CD14-positive monocyte (primary cell): Measurements from ENCODE around the gene TFAM. TPM values are rescaled to one million over a fixed set of nuclear protein-coding genes. Genes with fewer than 3 reads are reported as not detected.
A peak's percentile ranks its signal among the peaks of the same experiment; 100 is the strongest.

ENCODE experiments used
- DNase-seq, 3 donors: peaks; one replicate each; pipeline ENCODE4 v3.0.0-alpha.2; 2011 to 2022
- H2AFZ ChIP-seq: 2 replicates; pipeline ENCODE4 v1.6.0; 2012; ENCODE audit warnings: mild to moderate bottlenecking, low read depth, low read length, inconsistent platforms; ENCODE audit not compliant: insufficient read depth, poor library complexity, severe bottlenecking
- H3K27ac ChIP-seq, 2 donors: 1 replicate in 1 of 2; 2 replicates in 1 of 2; pipeline ENCODE4 v1.5.1; 2012 to 2013; ENCODE audit warnings: low read length in 2 of 2, control low read depth in 1 of 2, inconsistent platforms in 1 of 2, low read depth in 1 of 2, mild to moderate bottlenecking in 1 of 2
- H3K27me3 ChIP-seq, 2 donors: one replicate each; pipeline versions ENCODE4 v1.6.0 to v1.6.1; 2011 to 2013; ENCODE audit warnings: low read length in 2 of 2; ENCODE audit not compliant: control insufficient read depth in 2 of 2, insufficient read depth in 2 of 2
- H3K36me3 ChIP-seq, 2 donors: replicated peaks in 1 of 2; 1 replicate in 1 of 2; 2 replicates in 1 of 2; pipeline versions ENCODE4 v1.5.1 to v1.6.1; 2012 to 2013; ENCODE audit warnings: low read length in 2 of 2, control low read depth in 1 of 2, inconsistent platforms in 1 of 2, mild to moderate bottlenecking in 1 of 2; ENCODE audit not compliant: insufficient read depth in 2 of 2, control insufficient read depth in 1 of 2
- H3K4me1 ChIP-seq, 2 donors: 1 replicate in 1 of 2; 2 replicates in 1 of 2; pipeline versions ENCODE4 v1.5.1 to v1.6.1; 2012 to 2013; ENCODE audit warnings: low read length in 2 of 2, control low read depth in 1 of 2, inconsistent platforms in 1 of 2, mild to moderate bottlenecking in 1 of 2, moderate library complexity in 1 of 2; ENCODE audit not compliant: insufficient read depth in 2 of 2, control insufficient read depth in 1 of 2
- H3K4me2 ChIP-seq: replicated peaks from 2 replicates; pipeline ENCODE3; 2012; ENCODE audit warnings: low read length, moderate library complexity, mild to moderate bottlenecking; ENCODE audit not compliant: poor library complexity, severe bottlenecking; ENCODE audit errors: extremely low read depth
- H3K4me3 ChIP-seq, 3 experiments: fragments of 200-600 bp in 1 of 3; sonication (generic) in 1 of 3; replicated peaks in 1 of 3; 1 replicate in 2 of 3; 2 replicates in 1 of 3; pipeline ENCODE4 v1.5.1; 2011 to 2013; ENCODE audit warnings: low read length in 3 of 3, mild to moderate bottlenecking in 3 of 3, control low read depth in 2 of 3, low read depth in 2 of 3, inconsistent platforms in 1 of 3, moderate library complexity in 1 of 3
- H3K79me2 ChIP-seq: 2 replicates; pipeline ENCODE4 v1.6.0; 2012; ENCODE audit warnings: mild to moderate bottlenecking, control low read depth, inconsistent platforms, low read length, moderate library complexity; ENCODE audit not compliant: insufficient read depth
- H3K9ac ChIP-seq: 2 replicates; pipeline ENCODE4 v1.6.0; 2017; ENCODE audit warnings: low read length, mild to moderate bottlenecking; ENCODE audit not compliant: insufficient read depth, poor library complexity, severe bottlenecking
- H3K9me3 ChIP-seq, 2 donors: replicated peaks in 1 of 2; 1 replicate in 1 of 2; 2 replicates in 1 of 2; pipeline versions ENCODE4 v1.5.1 to v1.6.1; 2012 to 2013; ENCODE audit warnings: low read length in 2 of 2, control low read depth in 1 of 2; ENCODE audit not compliant: control insufficient read depth in 1 of 2, insufficient read depth in 1 of 2
- H4K20me1 ChIP-seq: 2 replicates; pipeline ENCODE4 v1.6.0; 2012; ENCODE audit warnings: mild to moderate bottlenecking, low read length, control low read depth, moderate library complexity; ENCODE audit not compliant: insufficient read depth
- H3K27ac Mint-ChIP-seq, 7 donors: one replicate each; pipeline ENCODE4 v1.8.0; 2020; ENCODE audit warnings: mild to moderate bottlenecking in 7 of 7, mixed read lengths in 7 of 7, moderate library complexity in 6 of 7, inconsistent platforms in 2 of 7
- H3K27me3 Mint-ChIP-seq, 3 donors: one replicate each; pipeline ENCODE4 v1.8.0; 2021 to 2022; ENCODE audit warnings: low read depth in 3 of 3, mild to moderate bottlenecking in 3 of 3, mixed read lengths in 3 of 3, moderate library complexity in 3 of 3, inconsistent platforms in 1 of 3
- H3K36me3 Mint-ChIP-seq, 2 donors: one replicate each; pipeline ENCODE4 v1.8.0; 2020; ENCODE audit warnings: mixed read lengths in 2 of 2, inconsistent platforms in 1 of 2, mild to moderate bottlenecking in 1 of 2
- H3K4me1 Mint-ChIP-seq: one replicate; pipeline ENCODE4 v1.8.0; 2020; ENCODE audit warnings: mild to moderate bottlenecking, mixed read lengths
- H3K4me3 Mint-ChIP-seq, 2 donors: one replicate each; pipeline ENCODE4 v1.8.0; 2020; ENCODE audit warnings: mild to moderate bottlenecking in 2 of 2, mixed read lengths in 2 of 2, moderate library complexity in 1 of 2
- H3K9me3 Mint-ChIP-seq, 7 donors: one replicate each; pipeline ENCODE4 v1.8.0; 2020 to 2022; ENCODE audit warnings: mixed read lengths in 7 of 7, mild to moderate bottlenecking in 6 of 7, moderate library complexity in 6 of 7, inconsistent platforms in 2 of 7
- CTCF ChIP-seq: fragments of 200-600 bp; IDR thresholded peaks from one replicate; pipeline ENCODE4 v1.8.0; 2022; ENCODE audit warnings: antibody characterized with exemption, mild to moderate bottlenecking
- WGBS: methylation state at CpG from one replicate; pipeline ENCODE4 v1.1.5; 2013; ENCODE audit warnings: missing lambda C conversion rate; ENCODE audit not compliant: insufficient coverage; 5-methylcytosine and 5-hydroxymethylcytosine counted together
- intact Hi-C, 2 donors: fragments of 100-400 bp; cut with micrococcal nuclease; formaldehyde crosslinking; loops; one replicate each; pipeline versions ENCODE4 v1.15.0 to v1.15.1; 2023
- polyA minus RNA-seq: library from RNA; depleted of rRNA, polyadenylated mRNA; stranded (reverse); fragments of >200 nt; gene quantifications from 2 replicates; pipeline ENCODE4 v1.2.3, GENCODE V29; 2012
- polyA plus RNA-seq, 3 donors: library from polyadenylated mRNA; depleted of rRNA in 1 of 3; unstranded in 2 of 3; stranded (reverse) in 1 of 3; fragments of 300-500 nt in 2 of 3; fragments of >200 nt in 1 of 3; fragmentation: Illumina TruSeq in 2 of 3; gene quantifications; 1 replicate in 2 of 3; 2 replicates in 1 of 3; pipeline ENCODE4 v1.2.3, GENCODE V29; 2012 to 2021
- total RNA-seq, 12 experiments: library from RNA in 1 of 12; stranded (reverse) in 1 of 12; fragments of 120-200 nt in 1 of 12; gene quantifications; one replicate each; pipeline ENCODE4 v1.2.4 and lab custom pipeline; 2013 to 2026; ENCODE audit warnings: mixed read lengths in 6 of 12, inconsistent platforms in 1 of 12

TFAM gene
- 36.1 TPM for total RNA-seq (2013)
- polyA plus RNA-seq (10 to 100 TPM in 2 of 3 donors, 1 to 10 TPM in 1; 5.9 to 34.4 (median 33.8) TPM), polyA minus RNA-seq (9.0 and 9.8 TPM in 2 replicates), total RNA-seq (lab: John Stamatoyannopoulos, UW) (8.1 to 49.9 (median 28.0) reads per million in 11 experiments)

GRCh38 chr10:58384999-58385783 lies at the start of gene TFAM:
Gene TFAM (plus strand): TSS chr10:58385410. CDS start chr10:58385548, 138 bp downstream.
- H3K79me2 ChIP-seq: peaks cover 31% of the 10 kb centered on the region
- H3K4me1 Mint-ChIP-seq: peaks cover 43% of the 10 kb centered on the region
- peak within 1 kb of the TSS; percentile 68 to 93 (median 77) for H3K4me3 ChIP-seq

More at GRCh38 chr10:58384999-58385783, at the start of gene TFAM:
- Histone ChIP-seq H3K9ac (peak within 1 kb of the TSS; percentile 95), H3K9me3 (no peaks in the 10 kb centered on the region), H4K20me1 (peaks cover 7% of the 10 kb centered on the region), H3K27me3 (no peaks in the 10 kb centered on the region), H3K36me3 (peaks cover 25 to 28% of the 10 kb centered on the region in 2 donors), H2AFZ (peak within 1 kb of the TSS; percentile 95), H3K27ac (peak within 1 kb of the TSS; percentile 97), H3K4me1 (peaks cover 32 to 42% of the 10 kb centered on the region in 2 donors), H3K4me2 (peak within 1 kb of the TSS; percentile 86)
- H3K36me3 Mint-ChIP-seq: peaks cover 25 to 35% of the 10 kb centered on the region in 2 donors
- peaks cover 0 to 4% (median 0%) of the 10 kb centered on the region in 7 donors for H3K9me3 Mint-ChIP-seq
- peak within 1 kb of the TSS; percentile 97 to 99 (median 98) for H3K27ac Mint-ChIP-seq
- DNase-seq: peak; percentile 76 to 92 (median 90)
- intact Hi-C loops: loop anchor here (1.0 to 5.0 kb wide), 2 partner anchors 53 to 117 kb away; no protein-coding TSS in a partner anchor
- H3K27me3 Mint-ChIP-seq: no peaks in the 10 kb centered on the region
- peak; percentile 46 for TF ChIP-seq CTCF
- H3K4me3 Mint-ChIP-seq: peak within 1 kb of the TSS; percentile 97 to 99
- under 1% methylated on average over 65 of the region's 65 CpGs for WGBS
